ENCODE data around the gene MRPS2. TPM values are rescaled to one million over a fixed set of nuclear protein-coding genes. Genes with fewer than 3 reads are reported as not detected.

MRPS2 gene
- total and polyA plus RNA-seq, 2 experiments from 2014 or later = 83.2 to 116 TPM

- H3K4me2 ChIP-seq = no peak overlapping the region
- H4K20me1 ChIP-seq (replicated peaks; ENCODE audit: insufficient read depth) = no peaks in the 10 kb centered on the region
- no peak overlapping the region for H3K27ac Mint-ChIP-seq
- no peak for TF ChIP-seq CTCF (conservative IDR thresholded peaks at IDR 0.05; ENCODE audit: low read depth in 2 of 2)
- TF ChIP-seq ZNF462 (CRISPR knock-in tag; IDR thresholded peaks at IDR 0.05) = no peak
- no peak for TF ChIP-seq EZH2phosphoT487 (IDR thresholded peaks at IDR 0.05; ENCODE audit: unreplicated experiment)
- TF ChIP-seq ZNF331 (CRISPR knock-in tag; IDR thresholded peaks at IDR 0.05; ENCODE audit: low read depth) = peak; percentile 56; the same call in 1 of the 2 replicates
- no peak for TF ChIP-seq POLR2AphosphoS5 (IDR thresholded peaks at IDR 0.05; ENCODE audit: low read depth)
- H3K4me1 ChIP-seq (ENCODE audit: insufficient read depth) = no peaks in the 10 kb centered on the region
- H3K4me3 ChIP-seq = no peak overlapping the region
- ATAC-seq = no peak
- no peaks in the 10 kb centered on the region for H3K9me2 ChIP-seq (ENCODE audit: insufficient read depth)
- H3K27ac ChIP-seq (ENCODE audit: low read depth) = no peak overlapping the region
- no peaks in the 10 kb centered on the region for H3K79me2 ChIP-seq (replicated peaks; ENCODE audit: insufficient read depth)
- no peak overlapping the region for H3K4me3 Mint-ChIP-seq
- H3K36me3 ChIP-seq (ENCODE audit: insufficient read depth) = no peaks in the 10 kb centered on the region
- peaks cover 9% of the 10 kb centered on the region for H3K27me3 Mint-ChIP-seq (ENCODE audit: insufficient read depth, low read depth, poor library complexity)
- peaks cover 13% of the 10 kb centered on the region; the same call in 2 of the 3 replicates for H3K9me3 Mint-ChIP-seq
- DNase-seq (ENCODE audit: low spot score) = no peak
- H3K4me1 Mint-ChIP-seq = no peaks in the 10 kb centered on the region; the same call in 2 of the 3 replicates
- H3K36me3 Mint-ChIP-seq (ENCODE audit: low read depth) = peaks cover 6% of the 10 kb centered on the region; the same call in 2 of the 3 replicates
- no peaks in the 10 kb centered on the region for H3K27me3 ChIP-seq (ENCODE audit: insufficient read depth)
- no peak overlapping the region for H2AFZ ChIP-seq
- H3F3A ChIP-seq (replicated peaks; ENCODE audit: low read depth) = no peaks in the 10 kb centered on the region
Observed at GRCh38 chr9:135454737-135455136, 45.7 kb upstream of the MRPS2 start.
